GM18502 (cell line): ENCODE measurements around the gene FAM107B.
A peak's percentile ranks its signal among the peaks of the same experiment; 100 is the strongest.
"Not testable (repeated sequence)": the region's sequence is repeated elsewhere in the genome, so short reads cannot be mapped to it uniquely, and the experiment has no call there.

Experiments used
- ATAC-seq: cut with Tn5 transposase; IDR thresholded peaks from one replicate; pipeline ENCODE4 v1.9.1; 2021; ENCODE audit warnings: mild to moderate bottlenecking; ENCODE audit not compliant: unreplicated experiment, poor library complexity

The FAM107B gene

DNA sequence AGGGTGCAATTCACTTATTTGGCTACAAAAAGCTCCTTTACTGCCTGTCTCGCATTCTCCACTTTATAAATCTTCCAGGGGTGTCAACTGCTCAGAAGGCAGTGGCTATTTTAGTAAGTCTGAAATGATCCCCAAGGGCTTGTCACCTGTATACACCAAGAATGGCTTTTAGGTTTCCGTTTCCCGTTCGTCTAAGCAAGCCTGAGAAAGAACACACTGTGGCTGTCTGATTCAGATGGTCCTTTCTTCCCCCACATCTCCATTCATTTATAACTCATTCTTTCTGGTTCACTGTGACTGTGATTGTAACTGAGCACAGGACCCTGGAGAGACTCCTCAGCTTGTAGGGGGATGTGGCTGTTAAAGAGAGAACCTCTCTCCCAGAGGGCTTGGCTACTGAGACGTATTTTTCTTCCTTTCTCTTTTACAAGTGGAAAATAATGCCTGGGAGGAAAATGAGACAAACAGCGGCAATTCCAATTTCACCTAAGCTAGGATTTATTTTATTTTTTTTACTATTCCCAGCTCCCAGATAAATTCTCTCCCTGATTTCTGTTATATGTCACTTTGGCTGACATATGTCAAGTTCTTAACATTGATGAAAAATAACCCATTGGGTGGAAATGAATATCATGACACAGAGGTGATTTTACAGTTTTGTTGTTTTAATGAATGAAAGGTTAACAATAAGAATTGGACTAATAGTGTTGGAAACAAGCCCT is 129.3 kb downstream of the FAM107B start:
- peak; percentile 31 for ATAC-seq

DNA sequence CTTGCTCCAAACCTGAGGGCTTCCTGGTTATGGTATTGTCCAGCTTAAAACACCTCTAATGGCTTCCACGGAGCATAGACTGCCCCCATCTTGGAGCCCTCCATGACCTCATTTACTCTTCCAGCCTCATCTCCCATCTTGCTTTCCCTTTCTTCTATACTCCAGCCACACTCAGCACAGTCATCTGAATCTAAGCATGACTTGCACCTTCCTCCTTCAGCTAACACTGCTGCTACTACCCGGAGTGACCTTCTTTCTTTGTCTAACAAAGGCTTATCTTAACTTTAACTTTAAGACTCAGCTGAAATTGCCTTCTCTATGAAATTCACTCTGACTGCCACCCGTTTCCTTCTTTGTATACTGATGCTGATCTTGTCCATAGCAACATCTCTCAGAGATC is 135.1 kb downstream of the FAM107B start:
- no peak for ATAC-seq

DNA sequence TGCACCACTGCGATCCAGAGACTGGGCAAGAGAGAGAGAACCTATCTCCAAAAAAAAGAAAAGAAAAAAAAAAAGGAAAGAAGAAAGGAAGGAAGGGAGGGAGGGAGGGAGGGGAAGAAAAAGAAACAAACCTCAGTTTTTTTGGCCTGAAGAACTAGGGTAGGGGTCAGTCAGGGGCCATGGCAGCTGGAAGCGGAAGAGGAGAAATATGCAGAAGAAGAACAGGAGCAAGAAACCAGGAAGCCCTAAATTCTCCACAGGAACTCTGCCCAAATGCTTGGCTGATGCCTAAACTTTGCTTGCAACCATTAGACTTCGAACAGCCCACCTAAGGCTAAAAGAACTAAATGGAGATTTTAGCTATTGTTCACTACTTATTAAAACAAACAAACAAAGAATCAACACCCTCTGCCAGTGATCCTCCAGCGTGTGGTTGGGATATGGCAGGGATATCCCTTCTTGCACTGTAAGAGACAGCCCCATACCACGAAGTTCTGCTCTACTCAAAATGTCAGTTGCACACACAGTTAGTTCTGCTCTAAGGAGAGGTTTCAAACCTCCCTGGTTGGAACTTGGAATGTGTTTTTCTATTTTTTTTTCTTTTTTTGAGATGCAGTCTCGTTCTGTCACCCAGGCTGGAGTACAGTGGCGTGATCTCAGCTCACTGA is 139.5 kb downstream of the FAM107B start:
- no peak for ATAC-seq

DNA sequence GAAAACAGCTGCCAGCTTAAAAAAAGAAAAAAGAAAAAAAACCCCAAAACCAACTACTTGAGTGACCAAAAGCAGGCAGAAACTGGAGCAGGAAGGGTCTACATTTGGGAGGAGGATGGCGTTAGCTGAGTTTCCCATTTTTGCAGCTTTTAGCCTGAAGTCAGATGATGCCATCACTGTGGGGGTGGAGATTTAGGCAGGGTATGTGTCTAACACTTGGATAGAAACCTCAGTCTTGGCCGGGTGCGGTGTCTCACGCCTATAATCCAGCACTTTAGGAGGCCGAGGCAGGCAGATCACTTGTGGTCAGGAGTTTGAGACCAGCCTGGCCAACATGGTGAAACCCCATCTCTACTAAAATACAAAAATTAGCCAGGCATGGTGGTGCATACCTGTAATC is 140.1 kb downstream of the FAM107B start:
- not testable (repeated sequence) for ATAC-seq

DNA sequence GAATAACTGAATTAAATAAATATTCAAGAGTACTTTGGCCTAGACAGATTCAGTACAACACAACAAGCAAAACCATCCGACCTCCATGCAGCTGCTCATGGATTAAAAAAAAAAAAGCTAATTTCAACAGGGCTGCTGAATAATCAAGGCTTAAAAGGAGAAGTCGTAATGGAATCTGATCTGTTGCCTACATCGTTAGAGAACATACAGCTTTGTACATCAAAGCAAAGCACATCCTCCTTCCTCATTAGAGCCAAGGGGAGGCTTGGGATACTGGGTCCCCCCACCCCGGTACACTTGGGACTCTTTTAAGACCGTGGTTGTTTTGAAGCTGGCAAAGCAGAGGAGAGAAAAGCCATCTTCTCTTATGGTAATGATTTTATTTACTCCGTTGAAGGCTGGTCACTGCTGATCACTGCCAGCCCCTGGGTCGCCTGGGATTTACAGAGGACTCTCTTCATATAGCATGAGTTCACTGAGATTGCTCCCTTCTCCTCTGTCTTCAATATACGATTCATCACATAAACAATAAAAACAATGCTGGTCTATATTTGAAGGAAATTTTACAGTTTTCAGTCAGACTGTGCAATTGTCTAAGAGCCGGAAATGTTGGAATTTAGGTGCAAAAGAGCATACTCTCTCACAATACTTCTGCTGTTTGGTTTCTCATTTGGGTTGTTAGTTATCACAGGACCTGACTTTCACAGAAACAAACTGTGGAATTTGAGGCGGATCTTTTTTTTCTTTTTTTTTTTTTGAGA is 148.8 kb downstream of the FAM107B start:
- no peak for ATAC-seq

DNA sequence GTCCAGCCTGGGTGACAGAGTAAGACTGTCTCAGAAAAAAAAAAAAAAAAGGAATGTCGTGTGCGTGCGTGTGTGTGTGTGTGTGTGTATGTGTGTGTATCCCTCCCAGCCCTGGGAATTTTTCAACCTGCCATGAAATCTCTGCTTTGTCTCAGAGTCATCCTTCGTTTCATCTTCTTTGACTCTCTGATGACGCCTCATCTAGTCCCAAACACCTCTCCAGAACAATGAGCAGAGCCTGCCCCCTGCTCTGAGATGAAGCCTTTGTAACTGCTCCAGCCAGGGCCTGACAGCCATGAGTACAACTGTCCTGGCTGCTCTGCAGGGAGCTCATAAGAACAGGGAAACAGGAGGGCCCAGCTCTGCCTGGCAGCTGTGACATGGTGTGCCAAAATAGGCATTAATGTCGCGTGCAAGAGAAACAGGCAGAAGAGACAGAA is 149.5 kb downstream of the FAM107B start:
- ATAC-seq: no peak

DNA sequence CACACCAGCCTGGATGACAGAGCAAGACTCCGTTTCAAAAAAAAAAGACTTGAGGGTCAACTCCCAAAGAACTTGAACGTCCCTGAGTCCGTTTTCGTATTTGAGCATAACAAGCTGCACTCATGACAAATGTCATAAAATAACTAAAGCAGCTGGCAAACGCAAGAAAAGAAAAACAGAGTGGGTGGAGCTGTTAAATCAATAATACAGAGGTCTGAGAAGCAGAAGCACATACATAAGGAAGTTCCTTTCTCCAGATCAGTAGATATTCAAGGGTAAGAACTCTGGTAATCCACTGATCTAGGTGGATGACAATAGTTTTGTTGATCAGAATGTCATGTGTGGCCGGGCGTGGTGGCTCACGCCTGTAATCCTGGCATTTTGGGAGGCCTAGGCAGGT is 150.1 kb downstream of the FAM107B start:
- no peak for ATAC-seq

DNA sequence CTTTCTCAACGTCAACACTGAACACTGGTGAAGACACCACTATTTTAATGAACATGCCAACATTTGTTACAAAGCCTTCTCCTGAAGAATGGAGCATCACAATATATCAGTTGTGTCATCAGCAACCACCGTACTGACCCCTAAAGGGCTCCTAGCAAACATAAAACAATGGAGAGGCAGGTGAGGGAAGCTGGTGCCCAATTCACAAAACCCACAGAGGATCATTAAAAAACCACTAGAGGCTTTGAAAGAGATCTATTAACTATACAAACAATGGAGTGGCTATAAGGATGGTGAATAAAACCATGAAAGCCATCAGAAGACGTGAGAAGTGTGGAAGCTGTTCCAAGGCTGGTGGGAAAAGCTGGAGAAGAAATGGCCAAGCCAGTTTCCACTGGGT is 150.8 kb downstream of the FAM107B start:
- no peak for ATAC-seq

DNA sequence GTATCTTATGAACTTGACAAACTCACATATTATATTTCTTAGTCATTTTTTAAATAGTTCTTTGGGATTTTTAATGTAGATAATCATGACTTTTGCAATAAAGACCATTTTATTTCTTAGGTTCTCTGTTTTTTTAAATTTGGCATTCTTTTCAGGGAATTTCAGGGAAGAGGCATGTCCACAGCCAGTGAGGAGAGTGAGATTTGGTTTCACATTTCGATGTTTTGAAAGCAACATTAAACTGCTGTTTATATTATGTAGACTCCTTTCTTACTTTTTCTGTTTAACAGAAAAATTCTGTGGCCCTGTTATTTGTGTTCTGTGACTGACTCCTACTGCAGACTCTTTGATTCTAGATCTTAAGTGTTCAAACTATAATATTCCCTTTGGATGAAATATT is 153.7 kb downstream of the FAM107B start:
- ATAC-seq: no peak

DNA sequence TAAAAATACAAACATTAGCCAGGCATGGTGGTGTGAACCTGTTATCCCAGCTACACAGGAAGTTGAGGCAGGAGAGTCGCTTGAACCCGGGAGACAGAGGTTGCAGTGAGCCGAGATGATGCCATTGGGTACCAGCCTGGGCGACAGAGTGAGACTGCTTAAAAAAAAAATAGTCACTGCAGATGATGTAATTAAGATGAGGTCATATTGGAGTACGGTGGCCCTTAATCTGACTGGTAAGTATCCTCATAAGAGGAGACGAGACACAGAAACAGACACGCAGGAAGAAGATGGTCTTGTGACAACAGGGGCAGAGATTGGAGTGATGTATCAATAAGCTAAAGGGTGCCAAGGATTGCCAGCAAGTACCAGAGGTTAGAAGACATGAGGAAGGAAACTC is 156.0 kb downstream of the FAM107B start:
- no peak for ATAC-seq

DNA sequence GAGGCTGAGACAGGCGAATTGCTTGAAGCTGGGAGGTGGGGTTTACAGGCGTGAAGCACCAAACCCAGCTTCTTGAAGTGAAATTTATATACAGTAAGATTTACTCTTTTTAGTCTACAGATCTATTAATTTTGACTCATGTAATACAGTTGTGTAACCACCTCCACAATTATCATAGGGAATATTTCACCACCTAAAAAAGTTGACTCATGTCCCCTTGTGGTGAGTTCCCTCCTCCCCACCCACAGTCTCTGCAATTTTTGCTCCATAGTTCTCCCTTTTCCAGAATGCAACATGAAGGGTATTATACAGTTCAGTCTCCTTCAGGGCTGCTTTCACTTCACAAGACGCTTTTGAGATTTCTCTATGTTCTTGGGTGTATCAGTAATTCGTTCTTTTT is 156.8 kb downstream of the FAM107B start:
- no peak for ATAC-seq

DNA sequence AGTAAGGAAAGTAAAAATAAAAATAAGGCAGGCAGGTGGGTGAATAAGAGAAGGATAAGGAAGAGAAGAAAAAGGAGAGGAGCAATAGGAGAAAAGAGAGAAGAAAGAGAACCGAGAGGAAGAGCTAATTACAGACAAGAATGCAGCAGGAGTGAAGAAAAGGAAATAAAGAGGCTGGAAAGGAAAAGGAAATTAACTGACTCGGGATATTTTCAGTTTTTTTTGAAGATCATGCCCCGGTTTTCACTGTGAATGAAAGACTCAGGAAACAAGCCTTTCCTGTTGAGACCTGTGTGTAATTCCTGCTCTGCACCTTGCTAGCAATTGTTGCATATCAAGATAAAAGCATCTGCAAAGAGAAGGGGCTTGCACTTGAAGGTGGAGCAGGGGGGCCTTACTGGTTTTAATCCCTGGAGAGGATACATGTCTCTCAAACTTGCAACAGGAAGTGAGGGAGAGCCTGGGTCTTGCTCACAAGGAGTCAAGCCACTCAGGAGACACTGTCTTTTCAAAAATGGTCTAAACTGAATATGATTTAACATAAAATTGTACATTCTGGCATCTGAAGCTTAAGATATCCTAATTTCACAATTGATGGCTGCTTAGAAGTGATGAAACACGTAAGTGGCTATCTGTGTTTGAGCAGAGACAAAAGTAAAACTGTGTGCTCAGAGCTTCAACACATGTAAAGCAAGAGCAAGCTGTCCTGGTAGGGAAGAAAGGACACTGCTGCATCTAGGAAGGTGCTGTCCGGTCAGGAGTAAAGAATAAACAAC is 157.6 kb downstream of the FAM107B start:
- ATAC-seq: no peak

DNA sequence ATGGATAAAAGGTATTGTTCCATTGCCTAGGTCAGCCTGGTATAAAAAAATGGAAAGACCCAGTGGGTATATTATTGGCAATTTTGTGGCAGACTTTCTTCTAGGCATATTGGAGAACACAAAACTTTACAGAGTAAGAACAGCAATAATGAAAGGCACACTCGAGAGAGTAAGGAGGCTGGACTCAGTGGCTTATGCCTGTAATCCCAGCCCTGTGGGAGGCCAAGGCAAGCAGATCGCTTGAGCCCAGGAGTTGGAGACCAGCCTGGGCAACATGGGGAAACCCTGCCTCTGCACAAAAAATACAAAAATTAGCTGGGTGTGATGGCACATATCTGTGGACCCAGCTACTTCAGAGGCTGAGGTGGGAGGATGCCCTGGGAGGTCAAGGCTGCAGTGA is 158.2 kb downstream of the FAM107B start:
- no peak for ATAC-seq

DNA sequence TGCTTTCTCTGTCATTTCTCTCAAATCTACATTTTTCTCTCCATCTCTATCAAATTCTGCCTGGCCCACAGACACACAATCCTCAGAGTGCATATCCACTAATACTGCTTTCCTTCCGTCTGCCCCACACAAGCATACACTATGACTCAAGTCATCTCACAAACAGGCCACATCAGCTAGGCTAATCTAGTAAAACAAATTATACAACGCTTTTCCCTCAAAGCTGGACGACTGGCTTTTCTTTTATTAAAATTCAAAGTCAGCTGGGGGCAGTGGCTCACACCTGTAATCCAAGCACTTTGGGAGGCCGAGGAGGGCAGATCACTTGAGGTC is 161.1 kb downstream of the FAM107B start:
- no peak for ATAC-seq

DNA sequence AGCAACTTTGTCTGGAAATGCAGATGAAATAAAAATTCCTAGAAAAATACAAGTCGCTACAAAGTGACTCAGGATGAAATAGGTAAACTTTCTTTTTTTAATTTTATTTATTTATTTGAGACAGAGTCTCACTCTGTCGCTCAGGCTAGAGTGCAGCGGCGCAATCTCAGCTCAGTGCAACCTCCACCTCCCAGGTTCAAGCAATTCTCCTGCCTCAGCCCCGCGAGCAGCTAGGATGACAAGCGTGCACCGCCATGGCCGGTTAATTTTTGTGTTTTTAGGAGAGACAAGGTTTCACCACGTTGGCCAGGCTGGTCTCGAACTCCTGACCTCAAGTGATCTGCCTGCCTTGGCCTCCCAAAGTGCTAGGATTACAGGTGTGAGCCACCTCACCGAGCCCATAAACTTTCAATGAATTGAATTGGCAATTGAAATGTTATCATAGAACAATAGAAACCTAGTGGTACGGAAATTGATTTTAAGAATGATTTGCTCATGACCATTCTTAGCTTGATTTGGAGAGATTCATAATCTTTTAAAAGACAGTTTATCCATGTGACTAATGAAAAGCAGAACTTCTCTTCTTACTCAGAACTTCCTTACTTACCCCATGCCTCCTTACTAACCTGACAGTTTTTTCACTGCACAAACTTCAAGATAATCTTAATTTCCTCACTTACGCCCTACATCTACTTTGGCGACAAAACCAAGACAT is 161.7 kb downstream of the FAM107B start:
- ATAC-seq: no peak

DNA sequence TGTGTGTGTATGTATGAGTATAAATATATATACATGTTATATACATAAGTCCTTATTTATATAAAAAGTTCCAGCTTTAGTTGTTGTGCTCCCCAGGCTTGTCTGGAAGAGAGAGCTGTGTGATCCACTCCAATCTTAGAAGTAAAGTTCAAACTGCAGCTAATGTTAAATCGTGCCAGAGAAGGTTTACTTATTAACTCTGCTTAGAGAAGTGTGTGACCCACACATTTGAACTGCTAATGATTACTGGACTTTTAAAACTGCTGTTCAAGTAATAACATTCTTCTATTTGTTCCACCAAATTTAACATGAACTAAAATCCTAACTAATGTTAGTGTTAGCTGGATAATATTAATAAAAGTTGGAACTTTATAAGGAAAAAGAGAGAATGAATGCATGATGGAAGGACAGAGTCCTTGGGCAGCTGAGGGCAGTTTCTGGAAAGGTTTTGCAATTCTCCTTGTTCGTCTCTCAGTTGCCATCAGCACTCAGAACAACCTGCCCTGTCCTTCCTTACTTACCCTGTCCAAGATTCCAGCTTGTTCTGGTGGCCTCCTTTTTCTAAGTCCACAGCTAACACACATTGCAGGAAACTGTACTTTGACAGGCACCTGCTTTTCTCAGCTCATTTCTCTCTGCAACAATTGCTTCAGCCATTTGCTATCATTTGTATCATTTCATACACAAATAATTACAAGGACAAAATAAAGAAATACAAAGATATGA is 162.6 kb downstream of the FAM107B start:
- ATAC-seq: no peak

DNA sequence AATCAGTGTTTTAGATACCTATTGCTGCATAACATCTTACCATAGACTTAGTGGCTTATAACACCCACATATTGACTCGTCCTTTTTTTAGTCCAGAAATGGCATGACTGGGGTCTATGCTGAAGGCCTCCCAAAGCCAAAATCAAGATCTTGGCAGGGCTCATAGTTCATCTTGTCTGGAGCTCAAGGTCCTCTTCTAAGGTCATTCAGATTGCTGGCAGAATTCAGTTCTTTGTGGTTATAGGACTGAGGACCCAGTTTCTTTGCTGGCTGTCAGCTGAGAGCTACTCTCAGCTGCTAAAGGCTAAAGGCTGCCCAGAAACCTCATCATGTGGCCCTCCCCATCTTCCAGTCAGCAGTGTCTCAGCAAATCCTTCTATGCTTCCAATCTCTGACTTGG is 165.5 kb downstream of the FAM107B start:
- ATAC-seq: no peak

DNA sequence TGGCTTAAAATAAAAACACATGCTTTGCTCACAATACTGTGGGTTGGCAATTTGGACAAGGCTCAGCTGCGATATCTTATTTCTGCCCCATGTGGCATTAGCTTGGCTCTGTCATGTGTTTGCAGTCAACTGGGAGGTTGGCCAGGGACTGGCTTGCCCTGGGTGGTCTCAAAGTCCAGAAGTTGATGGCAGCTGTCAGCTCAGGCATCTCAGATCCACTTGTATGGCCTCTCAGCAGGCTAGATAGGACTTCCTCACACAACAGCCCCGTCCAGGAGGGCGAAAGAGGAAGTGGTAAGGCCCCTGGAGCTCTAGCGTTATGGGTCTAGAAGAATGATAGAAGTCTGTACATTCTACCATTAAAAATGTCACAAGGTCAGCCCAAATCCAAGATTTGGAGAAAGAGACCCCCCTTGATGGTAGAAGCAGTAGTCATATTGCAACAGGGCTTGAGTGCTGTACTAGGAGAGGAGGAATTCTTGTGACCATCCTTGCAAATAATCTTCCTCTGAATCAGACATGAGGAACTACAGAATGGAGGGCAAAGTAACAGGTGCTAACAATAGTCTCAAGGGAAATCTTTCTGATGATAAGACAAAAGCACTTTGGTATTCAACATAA is 166.2 kb downstream of the FAM107B start:
- peak; percentile 42 for ATAC-seq

DNA sequence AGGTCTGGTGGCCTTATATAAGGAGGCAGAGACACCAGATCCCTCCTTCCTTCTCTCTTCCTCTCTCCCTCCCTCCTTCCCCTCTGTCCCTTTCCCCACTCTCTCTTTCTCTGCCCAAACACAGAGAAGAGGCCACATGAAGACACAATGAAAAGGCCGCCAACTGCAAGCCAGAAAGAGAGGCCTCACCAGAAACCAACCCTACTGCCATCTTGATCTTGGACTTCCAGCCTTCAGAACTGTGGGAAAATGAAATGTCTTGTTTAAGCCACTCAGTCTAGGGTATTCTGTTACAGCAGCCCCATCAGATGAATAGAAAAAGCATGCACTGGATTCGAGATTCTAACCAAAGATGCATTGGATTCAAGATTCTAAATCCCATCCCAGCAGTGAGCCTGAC is 168.1 kb downstream of the FAM107B start:
- ATAC-seq: no peak
